Activated T-cell treated with anti-CD3 and anti-CD28 coated beads, Interleukin-2, amount 50 U/mL, for 72 hours (primary cell): Measurements from ENCODE around the gene KRT12. TPM values are rescaled to one million over a fixed set of nuclear protein-coding genes. Genes with fewer than 3 reads are reported as not detected.
"Not testable (repeated sequence)": the region's sequence is repeated elsewhere in the genome, so short reads cannot be mapped to it uniquely, and the experiment has no call there.

ENCODE experiments used
- ATAC-seq, 2 donors: fragments of 150-1000 bp; cut with Tn5 transposase; replicated peaks in 1 of 2; 2 replicates each; pipeline ENCODE4 v1.10.0; 2021; ENCODE audit warnings: moderate library complexity in 2 of 2, mild to moderate bottlenecking in 1 of 2
- DNase-seq, 2 donors: peaks; one replicate each; pipeline ENCODE4 v3.0.0; 2021 to 2022; ENCODE audit warnings: mixed read lengths in 1 of 2
- H3K27ac Mint-ChIP-seq: one replicate; pipeline ENCODE4 v1.8.0; 2022; ENCODE audit warnings: mild to moderate bottlenecking, moderate library complexity, mixed read lengths
- H3K27me3 Mint-ChIP-seq: one replicate; pipeline ENCODE4 v1.8.0; 2022; ENCODE audit warnings: low read depth, mixed read lengths
- H3K36me3 Mint-ChIP-seq, 2 donors: one replicate each; pipeline ENCODE4 v1.8.0; 2022; ENCODE audit warnings: mixed read lengths in 2 of 2, mild to moderate bottlenecking in 1 of 2; ENCODE audit not compliant: insufficient read depth in 2 of 2
- H3K4me1 Mint-ChIP-seq: one replicate; pipeline ENCODE4 v1.8.0; 2022; ENCODE audit warnings: low read depth, mixed read lengths
- H3K4me3 Mint-ChIP-seq, 2 donors: one replicate each; pipeline ENCODE4 v1.8.0; 2022; ENCODE audit warnings: mild to moderate bottlenecking in 2 of 2, mixed read lengths in 2 of 2, moderate library complexity in 2 of 2
- H3K9me3 Mint-ChIP-seq, 2 donors: one replicate each; pipeline ENCODE4 v1.8.0; 2022; ENCODE audit warnings: mixed read lengths in 2 of 2
- total RNA-seq, 2 donors: library from RNA; stranded (reverse); gene quantifications; one replicate each; pipeline ENCODE4 v1.2.3, GENCODE V29; 2022

KRT12 gene
- total RNA-seq, 2 donors from 2014 or later: not detected

- Mint-ChIP-seq H3K4me1 (peaks cover 44% of the 10 kb centered on the region), H3K27me3 (no peaks in the 10 kb centered on the region), H3K4me3 (no peak overlapping the region), H3K36me3 (peaks cover 2 to 3% of the 10 kb centered on the region in 2 donors), H3K9me3 (peaks cover 0 to 2% of the 10 kb centered on the region in 2 donors), H3K27ac (no peak overlapping the region)
- no peak for ATAC-seq
- DNase-seq: no peak
These were observed 42.8 kb downstream of the KRT12 start for GRCh38 chr17:40824015-40824832.

DNA sequence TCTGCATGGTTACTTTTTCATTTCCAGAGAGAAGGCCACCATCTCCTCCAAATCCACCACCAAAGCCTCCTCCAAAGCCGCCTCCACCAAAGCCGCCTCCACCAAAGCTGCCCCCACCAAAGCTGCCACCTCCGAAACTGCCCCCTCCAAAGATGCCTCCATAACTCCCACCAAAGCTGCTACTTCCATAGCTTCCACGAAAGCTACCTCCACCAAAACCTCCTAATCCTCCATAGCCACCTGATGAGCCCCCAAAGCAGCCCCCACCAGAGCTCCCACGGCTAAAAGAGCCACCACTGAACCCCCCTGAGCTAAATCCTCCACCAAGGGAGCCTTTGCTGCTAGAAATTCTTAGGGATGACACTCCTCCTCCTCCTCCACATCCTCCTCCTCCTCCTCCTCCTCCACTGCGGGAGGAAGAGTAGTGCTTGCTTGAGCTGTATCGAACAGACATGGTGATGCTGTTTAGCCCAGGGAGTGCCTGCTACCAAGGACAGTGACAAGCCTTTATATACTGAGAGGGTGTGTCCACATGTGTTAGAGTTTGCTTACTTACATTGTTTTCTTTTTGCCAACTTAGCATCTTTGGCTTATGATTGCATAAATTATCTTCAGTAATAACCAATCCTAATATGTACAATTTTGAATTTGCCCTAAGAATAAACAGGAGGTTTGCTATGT lies 44.8 kb downstream of the KRT12 start, which contains the start of gene KRT10:
KRT10 (minus strand) TSS at position 483 of the 681 bp plus-strand sequence; CDS start at position 454, 29 bp downstream.
- Mint-ChIP-seq H3K4me1 (peaks cover 45% of the 10 kb centered on the region), H3K36me3 (peaks cover 8 to 16% of the 10 kb centered on the region in 2 donors), H3K9me3 (peaks cover 0 to 2% of the 10 kb centered on the region in 2 donors), H3K4me3 (no peak within 1 kb of the TSS), H3K27ac (no peak within 1 kb of the TSS), H3K27me3 (no peaks in the 10 kb centered on the region)
- ATAC-seq (no peak), DNase-seq (no peak)

DNA sequence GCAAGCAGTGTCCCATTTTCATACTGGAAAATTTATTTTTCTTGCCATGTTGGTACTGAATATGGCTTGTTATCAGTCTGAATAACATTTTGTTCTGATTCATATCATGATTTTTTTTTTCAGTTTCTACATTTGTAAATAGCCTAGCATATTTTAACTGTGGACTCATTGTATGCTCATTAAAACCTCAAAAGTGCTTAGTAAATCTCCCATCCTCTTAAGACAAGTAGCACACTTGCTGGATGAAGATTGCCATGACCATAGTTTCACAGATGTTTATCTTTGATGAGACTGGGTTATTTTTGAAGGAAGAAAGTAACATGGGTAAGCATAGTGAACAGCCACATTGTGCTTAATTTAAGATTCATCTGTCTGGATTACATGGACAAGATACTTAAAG lies 45.5 kb downstream of the KRT12 start:
- Mint-ChIP-seq H3K4me1 (peaks cover 40% of the 10 kb centered on the region), H3K36me3 (peaks cover 13 to 19% of the 10 kb centered on the region in 2 donors), H3K27me3 (no peaks in the 10 kb centered on the region), H3K27ac (no peak overlapping the region), H3K9me3 (peaks cover 0 to 2% of the 10 kb centered on the region in 2 donors), H3K4me3 (no peak overlapping the region)
- ATAC-seq: no peak
- DNase-seq: no peak

GRCh38 chr17:40820228-40820838 lies 46.7 kb downstream of the KRT12 start:
- peak overlapping the region; percentile 95 for H3K27ac Mint-ChIP-seq
- peaks cover 11 to 19% of the 10 kb centered on the region in 2 donors for H3K36me3 Mint-ChIP-seq
- DNase-seq (peak; percentile 12 to 27), ATAC-seq (peak in 1 of 2 donors; percentile 47)
- peaks cover 0 to 2% of the 10 kb centered on the region in 2 donors for H3K9me3 Mint-ChIP-seq
- H3K4me1 Mint-ChIP-seq: peaks cover 36% of the 10 kb centered on the region
- peak overlapping the region; percentile 91 to 92 for H3K4me3 Mint-ChIP-seq
- H3K27me3 Mint-ChIP-seq: no peaks in the 10 kb centered on the region

GRCh38 chr17:40819528-40820125 lies 47.4 kb downstream of the KRT12 start:
- peak overlapping the region; percentile 95 for H3K27ac Mint-ChIP-seq
- peaks cover 36% of the 10 kb centered on the region for H3K4me1 Mint-ChIP-seq
- H3K4me3 Mint-ChIP-seq: peak overlapping the region; percentile 91 to 92
- peaks cover 11 to 19% of the 10 kb centered on the region in 2 donors for H3K36me3 Mint-ChIP-seq
- H3K27me3 Mint-ChIP-seq: no peaks in the 10 kb centered on the region
- ATAC-seq (no peak), DNase-seq (no peak)
- peaks cover 0 to 4% of the 10 kb centered on the region in 2 donors for H3K9me3 Mint-ChIP-seq

DNA sequence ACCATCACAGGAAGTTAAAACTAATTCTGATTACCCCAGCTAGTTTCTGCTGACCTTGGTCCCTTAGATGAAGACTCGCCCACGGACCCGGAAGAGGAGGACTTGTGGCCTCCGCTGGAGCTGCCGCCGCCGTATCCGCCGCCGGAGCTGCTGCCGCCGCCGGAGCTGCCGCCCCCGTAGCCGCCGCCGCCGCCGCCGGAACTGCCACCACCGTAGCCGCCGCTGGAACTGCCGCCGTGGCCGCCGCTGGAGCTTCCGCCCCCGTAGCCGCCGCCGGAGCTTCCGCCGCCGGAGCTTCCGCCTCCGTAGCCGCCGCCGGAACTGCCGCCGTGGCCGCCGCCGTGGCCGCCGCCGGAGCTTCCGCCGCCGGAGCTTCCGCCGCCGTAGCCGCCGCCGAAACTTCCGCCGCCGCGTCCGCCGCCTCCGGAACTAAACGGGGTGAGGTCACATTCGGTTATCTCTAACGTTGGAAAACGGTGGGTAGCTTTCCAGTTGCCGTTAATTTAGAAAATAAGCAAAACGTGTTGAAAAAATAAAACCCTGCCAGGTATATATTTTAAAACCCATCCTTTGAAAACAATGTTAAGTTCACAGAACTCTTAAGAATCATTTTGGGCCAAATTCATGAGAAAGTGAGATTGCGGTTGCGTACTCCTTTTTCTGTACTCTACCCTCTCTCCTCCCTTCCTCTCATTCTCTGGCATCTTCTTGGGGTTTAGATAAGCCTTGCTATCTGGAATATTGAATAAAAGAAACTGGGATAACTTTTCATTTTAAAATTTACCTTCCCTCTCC lies 48.1 kb downstream of the KRT12 start:
- H3K4me1 Mint-ChIP-seq: peaks cover 29% of the 10 kb centered on the region
- peak overlapping the region; percentile 100 for H3K27ac Mint-ChIP-seq
- DNase-seq: peak; percentile 89 to 91
- H3K4me3 Mint-ChIP-seq: peak overlapping the region; percentile 92 to 99
- peaks cover 0 to 5% of the 10 kb centered on the region in 2 donors for H3K9me3 Mint-ChIP-seq
- ATAC-seq: peak; percentile 81 to 95
- H3K36me3 Mint-ChIP-seq: peaks cover 11 to 19% of the 10 kb centered on the region in 2 donors
- peaks cover 4% of the 10 kb centered on the region for H3K27me3 Mint-ChIP-seq

DNA sequence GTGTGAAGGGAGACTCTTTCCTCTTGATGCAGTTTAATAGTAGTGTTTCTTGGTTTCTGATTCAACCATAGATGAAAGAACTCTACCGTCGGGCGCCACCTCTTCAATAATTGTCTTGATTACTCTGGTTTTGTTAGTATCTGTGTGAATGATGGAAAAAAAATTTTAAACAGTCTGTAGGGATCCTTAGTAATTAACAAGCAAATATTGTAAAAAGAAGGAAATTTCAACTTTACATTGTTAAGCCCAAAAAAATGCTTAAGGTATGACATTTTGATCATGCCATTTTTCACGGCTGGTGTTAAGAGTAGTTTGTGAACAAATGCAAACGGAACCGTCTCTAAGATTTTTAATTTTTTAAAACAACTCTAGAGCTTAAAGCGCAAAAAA lies 48.7 kb downstream of the KRT12 start:
- Mint-ChIP-seq H3K27ac (peak overlapping the region; percentile 100), H3K4me3 (peak overlapping the region; percentile 92 to 99), H3K27me3 (peaks cover 9% of the 10 kb centered on the region), H3K4me1 (peaks cover 29% of the 10 kb centered on the region), H3K9me3 (peaks cover 0 to 5% of the 10 kb centered on the region in 2 donors), H3K36me3 (peaks cover 11 to 19% of the 10 kb centered on the region in 2 donors)
- no peak for DNase-seq
- no peak for ATAC-seq

DNA sequence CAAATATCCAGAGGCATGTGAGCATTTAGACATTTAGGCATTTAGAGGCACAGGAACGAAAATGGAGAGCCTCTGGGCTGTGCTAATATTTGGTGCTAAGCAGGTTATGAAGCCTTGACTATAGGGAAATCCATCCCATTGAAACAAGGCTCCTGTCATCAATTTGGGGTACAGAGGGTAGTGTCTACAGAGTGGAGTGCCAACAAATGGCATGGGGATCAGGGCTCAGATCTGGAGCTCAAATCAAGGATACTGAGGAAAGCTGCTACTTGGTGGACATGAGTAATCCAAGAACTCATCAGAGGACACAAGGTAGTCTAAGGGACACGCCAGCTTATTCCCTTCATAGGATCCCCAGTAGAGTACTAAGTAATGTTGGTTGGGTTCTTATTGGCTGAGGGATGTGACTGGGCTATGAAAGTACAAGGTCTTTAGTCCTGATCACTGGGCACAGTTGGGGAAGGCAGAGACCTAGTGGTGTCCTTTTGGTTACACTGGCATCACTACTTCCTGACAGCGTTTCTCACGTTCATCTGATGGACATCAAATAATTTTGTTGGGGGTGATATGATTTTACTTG lies 49.8 kb downstream of the KRT12 start:
- H3K9me3 Mint-ChIP-seq: peaks cover 0 to 5% of the 10 kb centered on the region in 2 donors
- H3K4me3 Mint-ChIP-seq: peak overlapping the region; percentile 92 to 99
- peaks cover 11 to 18% of the 10 kb centered on the region in 2 donors for H3K36me3 Mint-ChIP-seq
- H3K27ac Mint-ChIP-seq: peak overlapping the region; percentile 90
- DNase-seq (no peak), ATAC-seq (no peak)
- H3K27me3 Mint-ChIP-seq: peaks cover 18% of the 10 kb centered on the region
- peaks cover 29% of the 10 kb centered on the region for H3K4me1 Mint-ChIP-seq

- DNase-seq (no peak), ATAC-seq (no peak)
- Mint-ChIP-seq H3K27me3 (peaks cover 24% of the 10 kb centered on the region), H3K36me3 (peaks cover 11 to 18% of the 10 kb centered on the region in 2 donors), H3K9me3 (peaks cover 0 to 5% of the 10 kb centered on the region in 2 donors), H3K4me1 (peaks cover 29% of the 10 kb centered on the region), H3K4me3 (peak overlapping the region in 1 of 2 donors; percentile 99), H3K27ac (no peak overlapping the region)
These were observed 50.5 kb downstream of the KRT12 start for GRCh38 chr17:40816569-40816968.

DNA sequence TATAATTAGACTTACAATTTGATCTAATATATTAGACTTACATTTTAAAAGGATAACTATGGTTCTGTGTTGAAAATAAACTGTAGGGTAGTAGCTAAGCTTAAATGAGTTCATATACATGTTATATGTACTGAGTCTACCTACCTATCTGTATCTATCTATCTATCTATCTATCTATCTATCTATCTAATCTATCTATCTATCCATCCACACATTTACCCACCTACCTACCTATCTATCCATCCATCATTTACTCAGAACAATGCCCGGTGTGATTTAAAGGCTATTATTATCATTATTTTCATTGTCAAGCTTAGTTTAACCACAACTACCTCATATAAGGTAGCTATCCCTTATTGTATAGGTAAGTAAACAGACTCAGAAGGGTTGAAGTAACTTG lies 51.6 kb downstream of the KRT12 start:
- peaks cover 36% of the 10 kb centered on the region for H3K27me3 Mint-ChIP-seq
- peaks cover 11 to 18% of the 10 kb centered on the region in 2 donors for H3K36me3 Mint-ChIP-seq
- peaks cover 25% of the 10 kb centered on the region for H3K4me1 Mint-ChIP-seq
- ATAC-seq: no peak
- peaks cover 0 to 5% of the 10 kb centered on the region in 2 donors for H3K9me3 Mint-ChIP-seq
- H3K4me3 Mint-ChIP-seq: no peak overlapping the region
- no peak overlapping the region for H3K27ac Mint-ChIP-seq
- DNase-seq: no peak

DNA sequence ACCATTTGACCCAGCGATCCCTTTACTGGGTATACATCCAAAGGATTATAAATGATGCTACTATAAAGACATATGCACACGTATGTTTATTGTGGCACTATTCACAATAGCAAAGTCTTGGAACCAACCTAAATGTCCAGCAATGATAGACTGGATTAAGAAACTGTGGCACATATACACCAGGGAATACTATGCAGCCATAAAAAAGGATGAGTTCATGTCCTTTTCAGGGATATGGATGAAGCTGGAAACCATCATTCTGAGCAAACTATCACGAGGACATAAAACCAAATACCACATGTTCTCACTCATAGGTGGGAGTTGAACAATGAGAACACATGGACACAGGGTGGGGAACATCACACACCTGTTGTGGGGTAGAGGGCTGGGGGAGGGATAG lies 52.4 kb downstream of the KRT12 start:
- not testable (repeated sequence) for ATAC-seq, DNase-seq, H3K27ac Mint-ChIP-seq, H3K4me3 Mint-ChIP-seq, H3K9me3 Mint-ChIP-seq
- Mint-ChIP-seq H3K4me1 (peaks cover 18% of the 10 kb centered on the region), H3K36me3 (peaks cover 11 to 18% of the 10 kb centered on the region in 2 donors), H3K27me3 (peaks cover 43% of the 10 kb centered on the region)

DNA sequence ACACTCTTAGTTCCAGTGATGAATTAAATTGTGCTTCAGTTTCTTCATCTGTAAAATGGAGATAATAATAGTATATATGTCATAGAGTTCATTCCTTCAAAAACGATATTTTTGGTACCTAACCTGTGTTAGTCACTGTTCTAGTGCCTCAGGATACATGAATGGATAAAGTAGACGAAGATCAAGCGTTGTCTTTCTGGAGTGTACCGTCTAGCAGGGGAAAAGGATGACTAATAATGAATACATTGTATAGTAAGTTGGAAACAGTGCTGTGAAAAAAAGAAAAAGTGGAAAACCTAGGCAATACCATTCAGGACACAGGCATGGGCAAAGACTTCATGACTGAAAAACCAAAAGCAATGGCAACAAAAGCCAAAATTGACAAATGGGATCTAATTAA lies 53.2 kb downstream of the KRT12 start:
- Mint-ChIP-seq H3K4me1 (peaks cover 14% of the 10 kb centered on the region), H3K36me3 (peaks cover 11 to 16% of the 10 kb centered on the region in 2 donors), H3K9me3 (peaks cover 0 to 3% of the 10 kb centered on the region in 2 donors), H3K27ac (no peak overlapping the region), H3K27me3 (peaks cover 49% of the 10 kb centered on the region), H3K4me3 (no peak overlapping the region)
- ATAC-seq (no peak), DNase-seq (no peak)
